Mesangial cell (primary cell): ENCODE results near the gene CTAG2. TPM values are rescaled to one million over a fixed set of nuclear protein-coding genes. Genes with fewer than 3 reads are reported as not detected.

Source experiments
- total RNA-seq: library from RNA; depleted of rRNA; stranded (reverse); fragments of >200 nt; gene quantifications from 2 replicates; pipeline ENCODE4 v1.2.3, GENCODE V29; 2015

CTAG2 gene
- 2.8 TPM in 1 of 2 replicates, not detected in the other for total RNA-seq

DNA sequence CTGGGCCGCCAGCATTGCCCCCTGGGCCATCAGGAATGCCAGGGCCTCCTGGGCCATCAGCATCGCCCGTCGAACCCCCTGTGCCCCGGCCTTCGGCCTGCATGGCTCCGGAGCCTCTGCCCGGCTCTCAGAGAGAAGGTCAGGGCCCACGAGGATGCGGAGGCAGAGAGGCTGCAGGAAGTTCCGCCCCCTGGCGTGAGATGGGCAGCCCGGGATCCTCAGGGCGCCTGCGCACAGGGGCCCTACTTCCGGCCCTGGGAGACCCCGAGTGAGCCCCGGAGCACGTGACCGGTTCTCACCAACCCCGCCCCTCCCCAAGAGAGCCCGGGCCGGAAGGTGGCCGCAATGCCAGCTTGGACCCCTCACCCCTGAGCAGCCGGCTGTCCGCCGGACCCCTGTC, at the start of gene CTAG2:
CTAG2 (minus strand) TSS at position 167 of the 400 bp plus-strand sequence; CDS start at position 103, 64 bp downstream.

DNA sequence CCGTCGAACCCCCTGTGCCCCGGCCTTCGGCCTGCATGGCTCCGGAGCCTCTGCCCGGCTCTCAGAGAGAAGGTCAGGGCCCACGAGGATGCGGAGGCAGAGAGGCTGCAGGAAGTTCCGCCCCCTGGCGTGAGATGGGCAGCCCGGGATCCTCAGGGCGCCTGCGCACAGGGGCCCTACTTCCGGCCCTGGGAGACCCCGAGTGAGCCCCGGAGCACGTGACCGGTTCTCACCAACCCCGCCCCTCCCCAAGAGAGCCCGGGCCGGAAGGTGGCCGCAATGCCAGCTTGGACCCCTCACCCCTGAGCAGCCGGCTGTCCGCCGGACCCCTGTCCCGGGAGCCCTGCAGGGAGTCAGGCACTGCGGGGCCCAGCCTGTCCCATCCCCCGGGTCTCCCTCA, 34.2 kb downstream of the CTAG2 start, which contains the start of gene CTAG1B:
CTAG1B (minus strand) TSS at position 101 of the 400 bp plus-strand sequence; CDS start at position 37, 64 bp downstream.

Other genes with a start within 250 kb of the CTAG2 start
- gene DNASE1L1, start 244.3 kb downstream of the CTAG2 start, total RNA-seq = 32.3 and 68.7 TPM in 2 replicates
- gene TAFAZZIN, start 242.0 kb downstream of the CTAG2 start, total RNA-seq = 23.5 and 31.4 TPM in 2 replicates
- 45.0 and 81.4 TPM in 2 replicates for gene ATP6AP1, start 224.9 kb downstream of the CTAG2 start, total RNA-seq
- gene GDI1, start 216.4 kb downstream of the CTAG2 start, total RNA-seq = 74.0 and 80.7 TPM in 2 replicates
- 34.7 and 46.1 TPM in 2 replicates for gene FAM50A, start 209.4 kb downstream of the CTAG2 start, total RNA-seq
- 19.6 and 26.1 TPM in 2 replicates for gene PLXNA3, start 195.3 kb downstream of the CTAG2 start, total RNA-seq
- gene LAGE3, start 174.3 kb downstream of the CTAG2 start, total RNA-seq = 18.4 and 23.7 TPM in 2 replicates
- 49.4 and 62.1 TPM in 2 replicates for gene UBL4A, start 167.0 kb downstream of the CTAG2 start, total RNA-seq
- 25.7 and 33.6 TPM in 2 replicates for gene SLC10A3, start 162.9 kb downstream of the CTAG2 start, total RNA-seq
- gene FAM3A, start 137.3 kb downstream of the CTAG2 start, total RNA-seq = 28.8 and 51.0 TPM in 2 replicates
- gene G6PD, start 106.7 kb downstream of the CTAG2 start, total RNA-seq = 70.2 and 95.5 TPM in 2 replicates
- 15.5 and 17.6 TPM in 2 replicates for gene IKBKG, start 106.0 kb downstream of the CTAG2 start, total RNA-seq
- gene CTAG1A, start 68.4 kb downstream of the CTAG2 start, total RNA-seq = not detected in 2 replicates
- gene CTAG1B, start 34.3 kb downstream of the CTAG2 start, total RNA-seq = not detected in 2 replicates
- gene GAB3, start 97.5 kb upstream of the CTAG2 start, total RNA-seq = 0.38 and 1.1 TPM in 2 replicates
- gene DKC1, start 109.3 kb upstream of the CTAG2 start, total RNA-seq = 14.8 and 50.4 TPM in 2 replicates
- 14.2 and 15.2 TPM in 2 replicates for gene MPP1, start 151.9 kb upstream of the CTAG2 start, total RNA-seq
- gene SMIM9, start 181.1 kb upstream of the CTAG2 start, total RNA-seq = not detected in 2 replicates
- 3.9 and 16.6 TPM in 2 replicates for gene F8A1, start 232.8 kb upstream of the CTAG2 start, total RNA-seq